GM18498 (cell line): ENCODE data around the gene CES3.

Experiments
- ATAC-seq: cut with Tn5 transposase; IDR thresholded peaks from one replicate; pipeline ENCODE4 v1.9.1; 2021; ENCODE audit warnings: mild to moderate bottlenecking, moderate library complexity; ENCODE audit not compliant: unreplicated experiment

Gene CES3

GRCh38 chr16:66926171-66926947 lies 34.7 kb upstream of the CES3 start:
- ATAC-seq: no peak

GRCh38 chr16:66926961-66927436 lies 34.1 kb upstream of the CES3 start:
- no peak for ATAC-seq

DNA sequence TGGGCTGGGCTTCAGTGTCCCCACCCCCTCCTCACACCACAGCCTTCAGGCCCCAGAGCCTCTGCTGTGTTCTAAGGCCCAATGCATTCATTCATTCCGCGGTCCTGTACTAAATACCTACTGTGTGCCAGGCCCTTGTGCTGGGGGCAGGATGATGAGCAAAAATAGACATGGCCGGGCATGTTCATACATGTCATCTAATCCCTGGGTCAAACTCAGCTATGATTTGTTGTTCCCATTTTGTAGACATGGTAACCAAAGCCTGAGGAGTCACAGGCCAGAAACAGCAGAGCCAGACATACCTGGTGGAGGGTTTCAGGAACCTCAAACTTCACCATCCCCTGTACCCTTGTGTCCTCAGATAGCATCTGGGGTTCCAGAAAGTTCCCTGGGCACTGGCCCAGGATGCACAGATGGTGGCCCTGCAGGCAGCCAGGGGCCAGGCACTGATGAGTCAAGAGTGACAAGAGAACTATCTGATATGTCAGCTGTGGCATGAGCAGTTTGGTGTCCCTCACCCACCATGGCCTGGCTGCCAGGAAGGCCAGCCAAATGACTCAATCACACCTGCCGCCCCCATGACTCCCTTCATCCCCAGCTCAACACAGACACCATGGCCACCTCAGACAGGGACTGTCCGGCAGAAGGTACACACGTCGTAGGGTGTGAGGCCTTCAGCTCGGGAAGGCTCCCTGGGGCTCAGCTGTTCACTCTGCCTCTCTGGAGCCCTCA lies 33.0 kb upstream of the CES3 start:
- ATAC-seq: no peak

- no peak for ATAC-seq
Measured at GRCh38 chr16:66928702-66929388, 32.2 kb upstream of the CES3 start.

DNA sequence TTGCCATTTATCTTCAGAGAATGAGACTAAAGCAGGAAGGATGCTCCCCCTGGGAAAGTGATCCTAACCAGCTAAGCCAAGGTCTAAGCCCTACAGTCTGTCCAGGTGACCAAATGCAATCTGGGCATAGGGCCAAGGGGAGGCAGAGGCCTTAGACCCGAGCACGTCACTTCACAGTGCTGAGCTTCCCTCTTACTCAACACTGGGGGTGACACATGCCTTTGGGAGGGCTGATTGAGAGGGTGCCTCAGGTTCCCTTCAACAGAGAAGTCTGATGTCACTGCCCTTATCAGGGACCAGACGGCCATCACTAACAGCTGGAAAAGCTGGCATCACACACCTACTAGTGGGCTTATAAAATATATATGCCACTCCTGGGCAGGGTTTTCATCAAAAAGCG lies 30.9 kb upstream of the CES3 start:
- no peak for ATAC-seq

- ATAC-seq: no peak
Measured at GRCh38 chr16:66931665-66932064, 29.4 kb upstream of the CES3 start.

- ATAC-seq: no peak
Measured at GRCh38 chr16:66932076-66932475, 29.0 kb upstream of the CES3 start.

DNA sequence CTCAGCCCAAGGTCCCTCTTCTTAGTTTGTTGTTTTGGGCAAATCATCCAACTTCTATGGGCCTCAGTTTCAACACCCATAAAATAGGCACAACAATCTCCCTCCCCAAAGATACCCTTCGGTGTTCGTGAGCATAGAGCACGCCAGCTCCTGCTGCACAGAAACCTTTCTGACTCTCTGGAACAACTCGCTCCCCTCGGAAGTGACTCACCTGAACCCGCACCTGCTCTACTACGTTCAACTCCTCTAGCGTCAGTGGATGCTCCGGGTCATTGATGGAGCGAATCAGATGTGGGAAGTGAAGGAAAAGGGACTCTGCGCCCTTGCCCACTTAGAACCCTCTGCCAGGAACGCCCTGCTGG lies 27.3 kb upstream of the CES3 start:
- ATAC-seq: peak; percentile 16

DNA sequence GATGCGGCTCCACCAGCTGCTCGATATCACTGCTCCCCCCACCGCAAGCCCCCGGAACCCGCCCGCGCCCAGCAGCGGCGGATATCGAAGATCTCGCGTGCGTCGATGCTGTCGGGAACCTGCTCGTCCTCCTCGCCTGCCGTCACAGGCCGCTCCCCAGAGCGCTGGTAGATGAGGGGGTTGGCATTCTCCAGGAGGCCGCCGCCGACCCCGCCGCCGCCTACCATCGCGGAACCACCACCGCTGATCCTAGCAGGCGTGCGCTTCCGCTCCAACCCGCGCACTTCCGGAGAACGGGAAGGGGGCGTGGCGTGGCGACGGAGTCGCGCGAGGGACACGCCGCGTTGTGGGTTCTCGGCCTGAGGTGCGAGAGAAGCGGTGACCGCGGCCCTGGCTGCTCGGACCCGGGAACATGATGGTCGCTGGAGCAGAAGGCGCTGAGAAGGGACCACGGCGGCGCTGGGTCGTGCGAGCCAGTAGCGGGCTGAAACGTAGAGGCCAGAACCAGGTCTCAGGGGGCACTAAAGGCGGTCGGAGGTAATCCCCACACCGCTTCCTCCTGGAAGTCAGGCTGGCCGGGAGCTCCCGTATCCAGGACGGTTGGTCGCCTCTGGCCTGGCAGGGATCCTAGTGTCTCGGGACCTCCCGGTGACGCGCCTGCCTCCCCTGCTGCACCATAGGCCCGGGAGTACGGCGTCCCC lies 26.8 kb upstream of the CES3 start, which contains the start of gene CIAO2B:
TSS of gene CIAO2B (minus strand) at position 265 of the 701 bp plus-strand sequence. CDS start at position 227, 38 bp downstream.
- peak; percentile 80 for ATAC-seq

- ATAC-seq: peak; percentile 21
Measured at GRCh38 chr16:66934839-66935313, 26.2 kb upstream of the CES3 start.

- no peak for ATAC-seq
Measured at GRCh38 chr16:66935314-66936011, 25.6 kb upstream of the CES3 start, which contains the start of gene CES2. Gene CES2, plus strand, starts transcription at chr16:66935516. Its CDS starts 120 bp downstream, at chr16:66935636.

GRCh38 chr16:66936462-66936861 lies 24.6 kb upstream of the CES3 start:
- ATAC-seq: no peak

DNA sequence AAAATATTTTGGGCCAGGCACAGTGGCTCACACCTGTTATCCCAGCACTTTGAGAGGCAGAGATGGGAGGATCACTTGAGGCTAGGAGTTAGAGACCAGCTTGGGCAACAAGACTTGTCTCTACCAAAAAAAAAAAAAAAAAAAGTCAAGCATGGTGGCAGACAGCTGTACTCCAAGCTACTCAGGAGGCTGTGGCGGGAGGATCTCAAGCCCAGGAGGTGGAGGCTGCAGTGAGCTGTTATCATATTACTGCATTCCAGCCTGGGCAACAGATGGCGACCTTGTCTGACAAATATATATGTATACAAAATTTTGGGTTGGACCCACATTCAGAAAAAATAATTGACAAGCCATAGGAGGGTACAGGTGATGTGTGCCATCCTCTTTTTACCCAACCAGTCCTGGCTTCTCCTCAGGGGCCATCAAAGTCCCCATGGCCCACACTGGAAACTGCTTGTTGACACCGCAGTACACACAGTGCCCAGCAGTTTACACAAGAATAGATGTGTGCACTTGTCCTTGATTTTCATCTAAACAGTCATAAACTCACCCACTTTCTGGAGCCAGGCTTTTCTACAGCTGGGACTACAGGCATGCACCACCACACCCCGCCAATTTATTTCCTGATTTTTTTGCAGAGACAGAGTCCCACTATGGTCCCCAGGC lies 24.0 kb upstream of the CES3 start:
- ATAC-seq: no peak

GRCh38 chr16:66937725-66938337 lies 23.2 kb upstream of the CES3 start:
- no peak for ATAC-seq

DNA sequence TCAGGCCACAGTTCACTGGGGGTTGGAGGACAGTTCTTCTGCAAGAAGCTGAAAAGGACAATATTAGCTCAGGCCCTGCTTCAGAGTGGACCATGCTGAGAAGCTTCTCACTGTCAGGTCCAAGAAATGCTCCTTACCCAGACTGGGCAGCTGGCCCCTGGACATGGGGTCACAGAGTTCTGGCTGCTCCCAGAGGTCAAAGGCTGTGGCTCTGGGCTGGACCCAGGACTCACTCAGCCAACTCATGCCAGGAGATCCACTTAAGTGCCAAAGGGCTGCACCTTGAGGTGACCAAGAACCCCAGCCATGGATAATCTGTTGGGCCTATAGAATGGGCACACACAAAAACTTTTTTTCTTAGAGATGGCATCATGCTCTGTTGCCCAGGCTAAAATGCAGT lies 21.7 kb upstream of the CES3 start:
- ATAC-seq: no peak

GRCh38 chr16:66940236-66940635 lies 20.8 kb upstream of the CES3 start:
- no peak for ATAC-seq

GRCh38 chr16:66942981-66943380 lies 18.1 kb upstream of the CES3 start:
- no peak for ATAC-seq

DNA sequence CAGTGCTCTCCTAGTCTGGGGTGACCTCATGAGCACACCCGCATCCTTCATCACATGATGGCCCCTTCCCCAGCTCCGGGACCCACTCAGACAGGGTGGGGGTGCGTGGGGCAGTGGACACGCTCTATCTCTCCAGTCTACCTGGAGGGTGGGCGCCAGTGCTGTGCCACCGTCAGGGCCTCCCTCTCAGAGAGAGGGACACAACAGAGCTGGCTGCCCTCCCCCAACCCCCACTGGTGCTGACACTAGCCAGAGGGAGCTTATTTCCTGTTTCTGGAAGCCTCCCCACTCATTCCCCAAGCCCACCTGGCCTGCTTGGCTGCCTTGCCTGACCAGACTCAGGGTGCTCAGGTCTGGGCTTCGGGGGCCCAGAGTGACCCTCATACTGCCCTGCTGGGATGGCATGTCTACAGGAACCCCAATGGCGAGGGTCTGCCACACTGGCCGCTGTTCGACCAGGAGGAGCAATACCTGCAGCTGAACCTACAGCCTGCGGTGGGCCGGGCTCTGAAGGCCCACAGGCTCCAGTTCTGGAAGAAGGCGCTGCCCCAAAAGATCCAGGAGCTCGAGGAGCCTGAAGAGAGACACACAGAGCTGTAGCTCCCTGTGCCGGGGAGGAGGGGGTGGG lies 17.5 kb upstream of the CES3 start:
- no peak for ATAC-seq

- no peak for ATAC-seq
Measured at GRCh38 chr16:66944054-66944441, 17.0 kb upstream of the CES3 start.
